ENCODE data around the gene FBXL4. TPM values are rescaled to one million over a fixed set of nuclear protein-coding genes. Genes with fewer than 3 reads are reported as not detected.

Gene FBXL4
- total RNA-seq, 1 experiment from 2014 or later = 4.7 TPM

DNA sequence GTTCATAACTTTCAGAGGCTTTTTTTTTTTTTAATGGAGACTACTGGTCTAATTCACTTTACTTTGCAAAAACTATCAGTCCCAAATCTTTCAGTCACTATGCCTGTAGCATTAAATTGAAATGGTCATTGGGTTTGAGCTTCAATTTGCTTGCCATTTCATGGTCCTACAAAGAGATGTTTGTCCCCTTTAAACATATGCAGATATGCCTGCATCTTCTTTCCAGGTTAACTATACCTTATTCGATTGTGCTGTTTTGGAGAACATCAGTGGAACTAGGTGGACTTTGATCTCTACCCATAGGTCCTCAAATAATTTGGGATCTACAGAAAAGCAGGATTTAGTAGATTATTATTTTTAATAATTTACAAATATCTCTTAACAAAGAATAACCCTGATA lies 108.8 kb downstream of the FBXL4 start:
- no peak for DNase-seq (ENCODE audit: low spot score)

DNA sequence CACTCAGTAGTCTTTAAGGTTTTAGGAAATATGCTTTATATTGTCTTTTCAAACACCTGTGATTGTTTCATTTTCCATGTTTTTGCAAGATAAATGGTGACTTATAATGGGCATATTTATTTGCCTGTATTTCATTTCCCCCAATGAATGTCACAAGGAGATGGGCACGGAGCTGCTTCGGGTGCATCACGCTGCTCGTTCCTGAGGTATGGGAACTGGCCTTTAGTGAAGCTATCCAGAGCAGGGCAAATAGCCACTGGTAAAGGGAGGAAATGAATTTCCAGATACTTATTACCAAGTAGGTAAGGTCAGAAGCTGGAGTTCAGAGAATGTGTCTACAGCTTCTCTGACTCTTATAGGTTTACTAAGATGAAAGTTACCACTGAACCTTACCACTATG lies 109.7 kb downstream of the FBXL4 start:
- DNase-seq (ENCODE audit: low spot score) = no peak

GRCh38 chr6:98836962-98837944 lies 110.5 kb downstream of the FBXL4 start:
- no peak for DNase-seq (ENCODE audit: low spot score)

DNA sequence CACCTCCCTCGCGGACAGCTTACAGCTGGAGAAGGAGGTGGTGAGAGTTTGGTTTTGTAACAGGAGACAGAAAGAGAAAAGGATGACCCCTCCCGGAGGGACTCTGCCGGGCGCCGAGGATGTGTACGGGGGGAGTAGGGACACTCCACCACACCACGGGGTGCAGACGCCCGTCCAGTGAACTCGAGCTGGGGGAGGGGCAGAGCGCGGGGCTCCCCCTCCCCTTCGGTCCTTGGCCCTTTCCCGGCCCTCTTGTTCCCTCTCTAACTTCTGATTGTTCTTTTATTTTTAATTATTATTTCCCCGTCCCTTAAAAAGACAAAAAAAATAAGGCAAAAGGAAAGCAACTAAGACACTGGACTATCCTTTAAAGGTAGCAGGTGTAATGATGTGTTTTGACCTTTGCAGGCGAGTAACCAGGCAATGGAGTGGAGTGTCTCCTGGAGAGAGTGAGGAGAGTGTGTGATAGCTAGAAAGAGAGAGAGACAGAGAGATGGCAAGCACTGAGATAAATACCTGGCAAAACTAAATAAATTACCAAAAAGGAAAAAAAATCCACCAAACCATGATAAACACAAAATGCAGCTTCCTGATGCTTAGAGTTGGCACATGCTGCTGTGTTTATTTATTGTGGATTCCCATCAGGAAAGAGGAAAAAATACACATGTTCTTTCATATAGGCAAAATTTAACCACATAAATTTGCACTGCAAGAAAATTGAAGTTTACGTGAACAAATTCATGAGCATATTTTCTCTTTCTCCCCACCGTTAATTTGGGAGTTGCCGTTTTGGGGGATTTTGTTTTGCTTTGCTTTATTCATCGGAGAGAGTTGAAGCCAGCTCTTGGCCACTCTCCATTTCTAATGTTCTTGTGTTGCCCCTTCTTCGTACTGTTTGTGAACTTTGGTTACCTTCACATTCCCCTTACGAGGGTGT lies 111.5 kb downstream of the FBXL4 start:
- no peak for DNase-seq (ENCODE audit: low spot score)

GRCh38 chr6:98835149-98836024 lies 112.4 kb downstream of the FBXL4 start:
- DNase-seq (ENCODE audit: low spot score) = no peak

- DNase-seq (ENCODE audit: low spot score) = no peak
Observed at GRCh38 chr6:98834060-98835031, 113.4 kb downstream of the FBXL4 start, which contains the start of gene POU3F2. Gene POU3F2, plus strand, starts transcription at chr6:98834574. Its CDS starts 300 bp downstream, at chr6:98834874.

DNA sequence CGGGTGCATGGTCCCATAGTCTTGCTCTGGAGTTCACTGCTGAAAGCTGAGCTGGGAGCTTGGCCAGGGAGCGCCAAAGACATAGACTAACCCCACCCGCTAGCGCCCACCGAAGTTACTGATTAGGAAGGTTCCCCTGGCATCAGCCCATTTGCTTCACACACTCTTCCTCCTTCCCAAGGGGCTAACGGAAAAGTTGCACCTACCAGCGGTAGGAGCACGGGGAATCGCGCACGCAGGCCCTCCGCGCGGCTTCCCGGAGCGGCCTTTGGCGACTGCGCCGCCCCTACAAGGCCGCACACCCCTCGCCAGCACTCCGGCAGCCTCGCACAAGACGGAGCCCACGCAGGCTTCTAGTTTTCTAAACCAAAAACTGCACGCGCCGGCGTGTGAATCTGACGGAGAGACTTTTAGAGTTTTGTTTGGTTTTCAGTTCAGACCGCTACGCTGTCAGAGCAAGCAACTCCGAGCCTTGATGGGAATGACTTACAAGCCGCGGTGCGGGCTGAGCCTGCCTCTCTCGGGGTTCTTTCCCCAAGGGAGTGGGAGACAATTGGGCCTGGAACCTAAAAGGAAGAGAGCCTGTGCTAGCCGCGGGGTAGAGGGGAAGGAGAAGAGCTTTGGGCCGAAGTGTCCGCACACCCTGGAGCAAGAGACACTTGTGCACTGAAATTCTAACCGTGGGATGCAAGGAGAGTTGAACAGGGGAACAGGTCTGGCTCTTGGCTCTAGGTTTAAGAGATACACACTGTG lies 114.3 kb downstream of the FBXL4 start:
- no peak for DNase-seq (ENCODE audit: low spot score)

GRCh38 chr6:98833057-98833306 lies 114.8 kb downstream of the FBXL4 start:
- DNase-seq (ENCODE audit: low spot score) = no peak

DNA sequence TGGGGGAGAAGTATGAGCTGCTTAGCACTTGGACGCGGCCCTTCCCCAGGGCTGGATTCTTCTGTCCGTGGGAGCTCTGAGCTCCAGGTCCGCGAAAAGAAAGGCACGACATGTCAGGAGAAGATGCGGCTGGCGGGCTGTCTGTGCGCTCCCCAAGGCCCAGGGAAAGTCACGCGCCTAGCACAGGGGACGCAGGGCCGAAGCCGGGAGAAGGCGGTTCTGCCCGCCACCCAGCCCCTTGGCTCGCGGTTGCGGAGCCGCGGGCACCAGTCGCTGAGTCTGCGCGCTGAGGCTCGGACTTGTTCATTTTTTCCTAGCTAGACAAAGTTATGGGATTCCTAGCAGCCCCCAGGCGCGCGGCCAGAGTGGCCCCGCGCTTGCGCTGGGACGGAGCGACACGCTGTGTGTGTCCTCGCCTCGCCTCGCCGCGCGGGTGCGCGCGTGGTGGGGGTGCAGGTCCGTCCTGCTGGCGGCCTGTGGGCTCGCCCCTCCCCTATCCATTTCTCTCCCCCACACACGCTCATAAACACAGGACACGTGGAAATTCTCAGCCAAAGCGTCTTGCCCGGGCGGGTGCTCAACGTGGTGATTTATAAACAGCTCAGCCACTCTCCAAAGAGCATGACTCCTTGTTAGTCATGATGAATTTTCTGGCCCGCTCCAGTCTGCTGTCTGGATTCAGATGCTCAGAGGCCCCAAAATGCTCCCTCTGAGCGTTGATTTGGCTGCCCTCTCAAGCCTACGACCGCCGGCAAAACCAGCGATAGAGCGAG lies 115.3 kb downstream of the FBXL4 start:
- no peak for DNase-seq (ENCODE audit: low spot score)

GRCh38 chr6:98831959-98832283 lies 115.8 kb downstream of the FBXL4 start:
- DNase-seq (ENCODE audit: low spot score) = no peak

DNA sequence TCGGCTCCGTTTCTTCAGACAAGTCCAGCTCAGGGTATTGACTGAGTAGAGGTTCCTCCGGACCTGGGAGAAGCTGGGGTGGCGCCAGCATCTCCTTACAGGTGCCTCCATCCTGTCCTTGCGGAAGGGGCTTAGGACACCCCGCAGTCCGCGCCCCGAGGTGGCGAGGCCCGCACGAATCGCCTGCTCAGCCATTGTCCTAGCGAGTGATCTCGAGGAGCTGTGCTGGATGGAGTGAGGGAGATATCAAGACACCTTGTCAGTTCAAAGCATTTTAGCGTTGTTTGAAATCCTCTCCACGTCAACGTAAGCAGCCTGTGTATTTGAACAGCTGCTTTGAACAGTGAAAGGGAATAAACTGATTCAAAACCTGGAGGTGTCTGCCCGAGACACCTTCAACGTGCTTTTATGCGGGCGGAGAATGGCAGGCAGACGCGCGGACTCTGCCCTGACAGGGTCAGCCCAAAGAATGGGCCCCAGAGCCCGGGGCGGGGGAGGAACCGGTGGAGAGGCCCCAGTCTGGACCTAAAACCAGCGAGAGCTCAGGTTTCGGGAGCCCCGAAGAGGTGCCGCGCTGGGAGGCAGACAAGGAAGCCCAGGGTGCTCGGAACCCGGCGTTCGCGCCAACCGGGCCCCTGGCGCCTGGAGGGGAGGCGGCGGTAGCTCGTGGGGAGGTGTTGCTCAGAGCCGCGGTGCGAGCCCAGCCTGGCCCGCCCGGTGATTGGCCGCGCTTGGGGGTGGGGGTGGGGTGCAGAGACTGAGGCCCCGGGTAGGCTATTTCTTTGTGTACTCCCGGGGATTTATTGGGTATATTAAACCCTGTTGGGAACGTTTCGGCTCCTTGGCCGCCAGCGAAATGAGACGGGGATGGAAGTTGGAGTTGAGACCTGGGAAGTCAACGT lies 116.4 kb downstream of the FBXL4 start:
- DNase-seq (ENCODE audit: low spot score) = no peak

DNA sequence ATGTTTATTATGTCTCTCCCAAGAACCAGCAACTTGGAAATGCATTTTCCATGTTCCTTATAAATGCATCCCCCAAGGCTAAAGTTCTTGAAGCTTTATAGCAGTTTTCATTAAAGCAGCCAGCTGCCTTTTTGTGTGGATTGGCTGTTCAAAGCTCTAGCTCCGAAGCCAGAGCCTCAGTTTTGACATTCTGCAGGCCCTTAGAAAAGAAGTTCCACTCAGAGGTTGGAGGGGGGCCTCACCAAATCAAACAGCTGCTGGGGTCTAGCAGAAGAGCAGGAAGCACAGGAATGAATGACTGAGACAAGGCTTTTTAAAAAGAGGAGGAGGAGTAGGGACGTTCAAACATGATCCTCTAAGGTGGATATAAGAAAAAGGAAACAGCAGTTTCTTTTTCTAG lies 117.6 kb downstream of the FBXL4 start:
- DNase-seq (ENCODE audit: low spot score) = no peak

- DNase-seq (ENCODE audit: low spot score) = no peak
Observed at GRCh38 chr6:98828941-98829411, 118.8 kb downstream of the FBXL4 start.

- no peak for DNase-seq (ENCODE audit: low spot score)
Observed at GRCh38 chr6:98828211-98828788, 119.4 kb downstream of the FBXL4 start.

DNA sequence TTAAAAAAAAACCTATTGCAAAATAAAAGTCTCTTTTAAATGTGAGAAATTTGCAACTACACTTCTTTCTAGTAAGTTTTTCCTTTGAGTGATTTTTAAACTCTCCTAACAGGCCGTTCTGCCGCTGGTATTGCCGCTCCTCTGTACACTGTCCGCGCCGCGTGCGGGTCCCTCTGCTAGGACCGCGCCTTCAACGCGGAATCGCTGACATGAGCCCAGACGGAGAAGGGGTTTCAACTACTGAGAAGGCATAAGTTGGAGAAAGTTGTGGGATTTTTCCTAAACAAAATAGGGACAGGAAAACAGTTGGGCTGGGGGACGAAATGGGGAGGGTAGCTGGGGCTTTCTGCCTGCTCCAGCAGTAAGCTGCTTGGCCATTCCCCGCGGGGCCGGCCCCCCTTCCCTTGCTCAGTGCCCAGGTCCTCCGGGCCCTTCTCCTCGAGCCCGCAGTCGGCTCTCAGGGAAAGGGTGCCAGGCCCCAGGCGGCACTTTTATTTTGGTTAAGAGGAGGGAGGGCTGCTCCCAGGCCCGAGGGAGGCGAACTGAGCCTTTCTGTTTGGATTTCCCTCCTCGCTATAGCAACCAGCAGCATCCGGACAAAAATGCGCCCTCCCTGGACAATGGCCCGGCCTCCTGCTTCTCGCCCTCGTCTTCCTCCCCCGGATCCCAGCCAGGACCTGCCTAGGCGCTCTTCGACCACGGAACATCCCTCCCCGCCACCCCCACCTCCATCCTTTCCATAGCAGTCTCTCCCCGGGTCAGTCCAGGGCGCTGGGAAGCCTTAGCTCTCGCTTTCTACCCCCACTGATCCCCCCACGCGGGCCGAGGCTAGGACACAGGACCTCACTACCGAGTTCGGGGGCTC lies 120.2 kb downstream of the FBXL4 start:
- no peak for DNase-seq (ENCODE audit: low spot score)

- no peak for DNase-seq (ENCODE audit: low spot score)
Observed at GRCh38 chr6:98825600-98826230, 122.0 kb downstream of the FBXL4 start.
